Mesothelial cell of epicardium (in vitro differentiated cells): ENCODE results near the gene PGLYRP3. TPM values are rescaled to one million over a fixed set of nuclear protein-coding genes. Genes with fewer than 3 reads are reported as not detected.
"Not testable (repeated sequence)": the region's sequence is repeated elsewhere in the genome, so short reads cannot be mapped to it uniquely, and the experiment has no call there.

Source experiments
- DNase-seq, 2 experiments: peaks; one replicate each; pipeline ENCODE4 v3.0.0; 2021; ENCODE audit warnings: low spot score in 2 of 2; ENCODE audit not compliant: unreplicated experiment in 2 of 2
- H3K27ac Mint-ChIP-seq: 2 replicates; pipeline ENCODE4 v1.8.0; 2021; ENCODE audit warnings: mixed read lengths
- H3K27me3 Mint-ChIP-seq: 2 replicates; pipeline ENCODE4 v1.8.0; 2021; ENCODE audit warnings: low read depth, mixed read lengths
- H3K36me3 Mint-ChIP-seq: 2 replicates; pipeline ENCODE4 v1.8.0; 2021; ENCODE audit warnings: mixed read lengths
- H3K4me1 Mint-ChIP-seq: 2 replicates; pipeline ENCODE4 v1.8.0; 2021; ENCODE audit warnings: mixed read lengths
- H3K4me3 Mint-ChIP-seq: 2 replicates; pipeline ENCODE4 v1.8.0; 2021; ENCODE audit warnings: mild to moderate bottlenecking, moderate library complexity, mixed read lengths
- H3K9me3 Mint-ChIP-seq: 2 replicates; pipeline ENCODE4 v1.8.0; 2021; ENCODE audit warnings: mixed read lengths
- total RNA-seq: library from RNA; stranded (reverse); gene quantifications from 3 replicates; pipeline ENCODE4 v1.2.1, GENCODE V29; 2021
- TF ChIP-seq, protein P1 (sequence below): fragments of 200-600 bp; sonication (generic); IDR thresholded peaks from one replicate; pipeline ENCODE4 v1.5.0; 2021; ENCODE audit warnings: antibody characterized with exemption; ENCODE audit not compliant: unreplicated experiment

PGLYRP3 gene
- total RNA-seq, 1 donor from 2014 or later = not detected

DNA sequence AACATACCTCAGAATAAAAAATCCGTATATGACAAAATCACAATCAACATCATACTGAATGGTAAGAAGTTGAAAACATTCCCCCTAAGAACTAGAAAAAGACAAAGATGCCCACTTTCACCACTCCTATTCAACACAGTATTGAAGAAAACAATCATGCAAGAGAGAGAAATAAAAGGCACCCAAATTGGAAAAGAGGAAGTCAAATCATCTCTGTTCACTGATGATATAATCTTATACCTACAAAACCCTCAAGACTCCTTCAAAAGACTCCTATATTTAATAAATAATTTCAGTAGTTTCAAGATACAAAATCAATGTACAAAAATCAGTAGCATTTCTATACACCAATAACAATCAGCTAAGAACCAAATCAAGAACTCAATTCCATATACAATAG is 21.1 kb upstream of the PGLYRP3 start:
- Mint-ChIP-seq H3K36me3 (no peaks in the 10 kb centered on the region), H3K4me1 (no peaks in the 10 kb centered on the region), H3K27me3 (peaks cover 27% of the 10 kb centered on the region), H3K4me3 (no peak overlapping the region), H3K27ac (no peak overlapping the region), H3K9me3 (peaks cover 44% of the 10 kb centered on the region)
- TF ChIP-seq, protein P1, sequence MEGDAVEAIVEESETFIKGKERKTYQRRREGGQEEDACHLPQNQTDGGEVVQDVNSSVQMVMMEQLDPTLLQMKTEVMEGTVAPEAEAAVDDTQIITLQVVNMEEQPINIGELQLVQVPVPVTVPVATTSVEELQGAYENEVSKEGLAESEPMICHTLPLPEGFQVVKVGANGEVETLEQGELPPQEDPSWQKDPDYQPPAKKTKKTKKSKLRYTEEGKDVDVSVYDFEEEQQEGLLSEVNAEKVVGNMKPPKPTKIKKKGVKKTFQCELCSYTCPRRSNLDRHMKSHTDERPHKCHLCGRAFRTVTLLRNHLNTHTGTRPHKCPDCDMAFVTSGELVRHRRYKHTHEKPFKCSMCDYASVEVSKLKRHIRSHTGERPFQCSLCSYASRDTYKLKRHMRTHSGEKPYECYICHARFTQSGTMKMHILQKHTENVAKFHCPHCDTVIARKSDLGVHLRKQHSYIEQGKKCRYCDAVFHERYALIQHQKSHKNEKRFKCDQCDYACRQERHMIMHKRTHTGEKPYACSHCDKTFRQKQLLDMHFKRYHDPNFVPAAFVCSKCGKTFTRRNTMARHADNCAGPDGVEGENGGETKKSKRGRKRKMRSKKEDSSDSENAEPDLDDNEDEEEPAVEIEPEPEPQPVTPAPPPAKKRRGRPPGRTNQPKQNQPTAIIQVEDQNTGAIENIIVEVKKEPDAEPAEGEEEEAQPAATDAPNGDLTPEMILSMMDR = no peak
- no peak for DNase-seq

DNA sequence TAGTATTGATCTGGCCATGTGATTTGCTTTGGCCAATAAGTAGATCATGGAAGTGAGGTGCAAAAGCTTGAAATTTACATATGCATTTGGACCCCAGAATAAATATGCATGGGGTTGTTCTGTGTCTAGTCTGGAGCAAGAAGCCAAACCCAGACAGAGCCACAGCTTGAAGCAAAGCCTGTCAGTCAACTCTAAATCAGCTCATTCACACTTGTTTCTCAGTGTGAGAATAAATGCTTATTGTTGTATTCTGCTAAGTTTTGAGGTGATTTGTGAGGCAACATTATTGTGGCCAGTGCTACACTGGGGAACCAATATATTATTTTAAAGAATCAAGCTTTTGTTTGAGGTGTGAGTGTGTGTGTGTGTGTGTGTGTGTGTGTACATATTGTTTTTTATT is 12.2 kb upstream of the PGLYRP3 start:
- Mint-ChIP-seq H3K9me3 (peaks cover 65% of the 10 kb centered on the region), H3K36me3 (no peaks in the 10 kb centered on the region), H3K27ac (no peak overlapping the region), H3K4me3 (no peak overlapping the region), H3K27me3 (no peaks in the 10 kb centered on the region), H3K4me1 (no peaks in the 10 kb centered on the region)
- no peak for DNase-seq
- TF ChIP-seq, protein P1 = no peak

DNA sequence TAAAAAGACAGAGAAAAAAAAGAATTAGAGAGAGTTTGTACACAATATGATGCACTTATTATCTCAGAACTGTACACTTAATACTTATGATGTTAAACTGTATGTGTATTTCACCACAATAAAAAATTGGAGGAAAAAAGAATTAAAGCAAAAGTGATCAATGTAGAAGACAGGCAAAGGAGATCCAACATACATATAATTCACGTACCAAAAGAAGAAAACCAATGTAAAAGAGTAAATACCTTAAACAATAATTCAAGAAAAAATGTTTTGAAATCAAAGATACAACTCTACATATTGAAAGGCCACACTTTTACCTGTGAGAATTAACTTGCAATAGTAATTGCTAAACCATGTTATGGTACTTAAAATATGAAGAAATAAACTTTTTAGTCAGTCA is 9.8 kb upstream of the PGLYRP3 start:
- Mint-ChIP-seq H3K9me3 (peaks cover 44% of the 10 kb centered on the region), H3K4me1 (no peaks in the 10 kb centered on the region), H3K27me3 (peaks cover 13% of the 10 kb centered on the region), H3K36me3 (no peaks in the 10 kb centered on the region), H3K4me3 (no peak overlapping the region), H3K27ac (no peak overlapping the region)
- TF ChIP-seq, protein P1 = no peak
- DNase-seq = no peak

DNA sequence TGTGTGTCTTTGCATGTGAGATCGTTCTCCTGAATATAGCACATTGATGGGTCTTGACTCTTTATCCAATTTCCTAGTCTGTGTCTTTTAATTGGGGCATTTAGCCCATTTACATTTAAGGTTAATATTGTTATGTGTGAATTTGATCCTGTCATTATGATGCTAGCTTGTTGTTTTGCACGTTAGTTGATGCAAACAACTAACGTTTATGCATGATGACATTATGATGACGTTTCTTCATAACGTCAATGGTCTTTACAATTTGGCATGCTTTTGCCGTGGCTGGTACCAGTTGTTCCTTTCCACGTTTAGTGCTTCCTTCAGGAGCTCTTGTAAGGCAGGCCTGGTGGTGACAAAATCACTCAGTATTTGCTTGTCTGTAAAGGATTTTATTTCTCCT is 5.4 kb upstream of the PGLYRP3 start:
- peaks cover 18% of the 10 kb centered on the region for H3K27me3 Mint-ChIP-seq
- H3K36me3 Mint-ChIP-seq, DNase-seq: not testable (repeated sequence)

DNA sequence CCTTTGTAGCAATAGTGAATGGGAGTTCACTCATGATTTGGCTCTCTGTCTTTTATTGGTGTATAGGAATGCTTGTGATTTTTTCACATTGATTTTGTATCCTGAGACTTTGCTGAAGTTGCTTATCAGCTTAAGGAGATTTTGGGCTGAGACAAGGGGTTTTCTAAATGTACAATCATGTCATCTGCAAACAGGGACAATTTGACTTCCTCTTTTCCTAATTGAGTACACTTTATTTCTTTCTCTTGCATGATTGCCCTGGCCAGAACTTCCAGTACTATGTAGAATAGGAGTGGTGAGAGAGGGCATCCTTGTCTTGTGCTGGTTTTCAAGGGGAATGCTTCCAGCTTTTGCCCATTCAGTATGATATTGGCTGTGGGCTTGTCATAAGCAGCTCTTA is 3.3 kb upstream of the PGLYRP3 start:
- not testable (repeated sequence) for H3K4me1 Mint-ChIP-seq, H3K27ac Mint-ChIP-seq, H3K36me3 Mint-ChIP-seq, DNase-seq, H3K4me3 Mint-ChIP-seq, H3K9me3 Mint-ChIP-seq
- H3K27me3 Mint-ChIP-seq = peaks cover 19% of the 10 kb centered on the region

More for the DNA sequence above, 5.4 kb upstream of the PGLYRP3 start:
- H3K4me3 Mint-ChIP-seq, H3K27ac Mint-ChIP-seq, H3K4me1 Mint-ChIP-seq: not testable (repeated sequence)
- peaks cover 28% of the 10 kb centered on the region for H3K9me3 Mint-ChIP-seq

DNA sequence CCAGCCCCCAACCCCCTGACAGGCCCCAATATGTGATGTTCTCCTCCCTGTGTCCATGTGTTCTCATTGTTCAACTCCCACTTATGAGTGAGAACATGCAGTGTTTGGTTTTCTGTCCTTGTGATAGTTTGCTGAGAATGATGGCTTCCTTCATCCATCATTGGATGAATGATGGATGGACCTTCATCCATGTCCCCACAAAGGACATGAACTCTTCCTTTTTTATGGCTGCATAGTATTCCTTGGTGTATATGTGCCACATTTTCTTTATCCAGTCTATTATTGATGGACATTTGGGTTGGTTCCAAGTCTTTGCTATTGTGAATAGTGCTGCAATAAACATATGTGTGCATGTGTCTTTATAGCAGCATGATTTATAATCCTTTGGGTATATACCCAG is 1.6 kb upstream of the PGLYRP3 start:
- H3K9me3 Mint-ChIP-seq, H3K4me1 Mint-ChIP-seq, H3K27ac Mint-ChIP-seq, H3K4me3 Mint-ChIP-seq, H3K36me3 Mint-ChIP-seq, DNase-seq: not testable (repeated sequence)
- peaks cover 19% of the 10 kb centered on the region for H3K27me3 Mint-ChIP-seq

DNA sequence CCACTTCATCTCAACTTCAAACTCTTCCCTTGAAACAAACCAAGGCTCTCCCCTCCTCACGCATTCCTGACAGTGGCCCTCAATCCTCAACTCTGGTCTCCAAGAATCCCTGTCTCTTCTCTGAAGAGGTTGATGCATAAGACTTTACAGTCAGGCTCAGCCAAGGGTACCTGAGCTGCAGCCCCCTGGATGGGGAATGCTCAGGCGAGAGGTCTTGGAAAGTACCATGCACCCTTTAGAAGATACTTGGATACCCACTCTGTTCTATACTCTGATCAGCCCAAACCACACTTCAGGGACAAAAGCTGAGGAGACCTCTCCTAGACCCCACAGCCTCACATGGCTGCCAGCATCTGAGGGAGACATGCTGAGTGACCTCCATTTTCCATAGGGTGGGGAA is 536 bp upstream of the PGLYRP3 start:
- Mint-ChIP-seq H3K4me3 (no peak overlapping the region), H3K27me3 (peaks cover 16% of the 10 kb centered on the region), H3K4me1 (no peaks in the 10 kb centered on the region), H3K36me3 (no peaks in the 10 kb centered on the region), H3K9me3 (peaks cover 7% of the 10 kb centered on the region), H3K27ac (no peak overlapping the region)
- TF ChIP-seq, protein P1 = no peak
- DNase-seq = no peak
